Suprapubic skin (tissue), 4 donors: ENCODE results near the gene CARHSP1.

Experiments used
- CTCF ChIP-seq, 2 donors: fragments of 200-600 bp in 1 of 2; fragments of 450-650 bp in 1 of 2; sonication (generic) in 1 of 2; IDR thresholded peaks; one replicate each; pipeline ENCODE4 v1.5.1; 2016 to 2019; ENCODE audit warnings: antibody characterized with exemption in 2 of 2, mild to moderate bottlenecking in 1 of 2, moderate library complexity in 1 of 2
- EP300 ChIP-seq: sonication (generic); formaldehyde crosslinking; IDR thresholded peaks from one replicate; pipeline ENCODE4 v1.6.1; 2017; ENCODE audit warnings: antibody characterized with exemption
- POLR2A ChIP-seq, 2 donors: fragments of 450-650 bp; IDR thresholded peaks; one replicate each; pipeline ENCODE4 v1.6.1; 2017; ENCODE audit warnings: antibody characterized with exemption in 2 of 2, mild to moderate bottlenecking in 2 of 2, moderate library complexity in 2 of 2
- POLR2AphosphoS5 ChIP-seq, 3 donors: sonication (generic); formaldehyde crosslinking; IDR thresholded peaks; one replicate each; pipeline ENCODE4 v1.6.1; 2017; ENCODE audit warnings: antibody characterized with exemption in 3 of 3

GRCh38 chr16:8862309-8863130 lies 6.3 kb downstream of the CARHSP1 start:
- no peak for TF ChIP-seq POLR2A (IDR thresholded peaks at IDR 0.05)
- TF ChIP-seq CTCF (IDR thresholded peaks at IDR 0.05) = no peak
- TF ChIP-seq POLR2AphosphoS5 (IDR thresholded peaks at IDR 0.05) = no peak
- no peak for TF ChIP-seq EP300
